Heart left ventricle (tissue), 13 donors: ENCODE data around the gene LCA5L.

Experiments
- CTCF ChIP-seq, 12 donors: fragments of 200-600 bp; sonication (generic) in 4 of 12; IDR thresholded peaks; one replicate each; pipeline versions ENCODE4 v1.5.0 to v1.8.0; 2018 to 2022; ENCODE audit warnings: antibody characterized with exemption in 12 of 12, mild to moderate bottlenecking in 5 of 12
- POLR2A ChIP-seq, 2 donors: fragments of 450-650 bp; IDR thresholded peaks; one replicate each; pipeline ENCODE4 v1.6.1; 2017; ENCODE audit warnings: antibody characterized with exemption in 2 of 2, mild to moderate bottlenecking in 2 of 2, moderate library complexity in 2 of 2
- donor health status: ischemic (EF 13 %, LVEDD 7.1; RV severe dilation, severe dysfunction).
- donor health status: DM: no; HTN: yes; CAD: no.
- donor health status: DM: no; HTN: no; CAD: no.
- donor health status: ischemic (EF 25% LVEDD 6.9; RV normal size, moderate dysfunction).
- donor health status: ischemic (EF 25% LVEDD 5.7; RV mildly dilated, moderate dysfunction).
- donor health status: ischemic (EF 35%, LVEDD 5.7; RV mildly dilated, moderate dysfunction).
- donor health status: nonischemic (EF 11% LVEDD 7.7; RV severe dilation, severe dysfunction).
- donor health status: DM: yes; HTN: yes; CAD: no.
- donor health status: PGD.
- donor health status: ischemic (EF 29% LVEDD 5.4; RV normal size, mild dysfunction).
- donor health status: nonischemic (EF 23%, LVEDD 6.1; RV moderate dilation, normal function).

- TF ChIP-seq CTCF (IDR thresholded peaks at IDR 0.05) (no peak), POLR2A (IDR thresholded peaks at IDR 0.05) (no peak)
These were observed 26.0 kb upstream of the LCA5L start for GRCh38 chr21:39471598-39471997.
